ENCODE measurements around the gene EEFSEC. TPM values are rescaled to one million over a fixed set of nuclear protein-coding genes. Genes with fewer than 3 reads are reported as not detected.
A peak's percentile ranks its signal among the peaks of the same experiment; 100 is the strongest.

The EEFSEC gene
- total RNA-seq, 2 donors from 2014 or later: 3.4 to 20.3 TPM

DNA sequence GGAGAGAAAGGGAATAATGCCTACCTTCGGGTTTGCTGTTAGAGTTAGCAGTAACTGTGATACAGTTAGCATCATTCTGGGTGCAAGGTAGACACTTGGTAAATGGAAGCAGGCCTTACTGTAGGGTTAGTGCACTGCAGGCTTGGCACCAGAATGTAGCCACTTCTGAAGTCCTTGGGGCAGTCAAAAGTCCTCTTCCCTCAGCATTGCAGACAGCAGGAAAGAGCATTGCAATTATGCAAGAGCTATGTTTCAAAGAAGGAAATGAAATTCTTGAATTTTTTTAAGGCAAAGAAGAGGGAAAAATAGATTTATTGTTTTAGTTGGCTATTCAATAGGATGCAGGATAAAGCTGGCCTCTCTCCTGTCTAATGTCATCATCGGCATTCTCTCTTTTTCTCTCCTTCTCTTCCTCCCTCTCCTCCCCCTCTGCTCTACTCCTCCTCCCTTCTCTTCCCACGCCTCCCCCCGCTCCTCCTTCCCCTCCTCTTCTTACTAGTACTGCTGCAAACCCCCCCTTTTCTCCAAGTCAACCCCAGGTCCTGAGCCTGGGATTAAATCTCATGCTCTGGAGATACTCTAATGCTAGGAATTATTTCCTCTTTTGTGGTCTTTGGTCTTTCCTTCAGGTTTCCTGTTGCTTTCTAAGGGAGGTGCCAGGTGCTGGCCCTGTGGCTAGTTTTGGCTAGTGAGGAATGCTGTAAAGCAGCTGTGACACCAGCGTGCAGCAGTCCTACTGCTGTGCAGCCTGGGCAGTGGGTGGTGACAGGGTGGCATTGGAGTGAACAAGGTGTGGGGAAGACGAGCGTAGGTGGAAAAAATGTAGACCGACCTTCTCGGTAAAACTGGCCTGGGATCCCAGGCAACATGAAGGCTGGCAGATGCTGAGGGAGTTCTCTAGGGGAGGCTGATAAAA lies 21.7 kb downstream of the EEFSEC start:
- ATAC-seq (no peak), DNase-seq (ENCODE audit: low spot score in 2 of 2) (no peak)
- Mint-ChIP-seq H3K9me3 (no peaks in the 10 kb centered on the region), H3K36me3 (no peaks in the 10 kb centered on the region), H3K27ac (no peak overlapping the region)

DNA sequence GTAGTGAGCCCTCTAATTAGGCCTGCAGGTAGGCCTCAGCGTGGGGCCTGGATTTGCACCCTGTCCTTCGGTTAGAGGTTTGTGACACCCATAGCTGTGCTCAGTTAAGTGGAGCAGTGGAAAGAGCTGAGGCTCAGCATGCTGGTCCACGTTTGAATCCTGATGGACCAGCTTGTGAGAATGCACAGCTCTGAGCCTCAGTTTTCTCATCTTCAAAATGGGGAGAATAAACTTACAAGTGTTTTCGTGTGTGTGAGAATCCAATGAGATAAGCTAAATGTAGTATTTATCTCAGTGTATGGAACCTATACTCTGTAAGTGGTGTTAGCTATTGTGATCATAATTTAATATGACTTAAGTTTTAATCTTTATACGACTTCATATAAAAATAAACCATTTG lies 22.5 kb downstream of the EEFSEC start:
- H3K36me3 Mint-ChIP-seq: no peaks in the 10 kb centered on the region
- no peaks in the 10 kb centered on the region for H3K9me3 Mint-ChIP-seq
- ATAC-seq (no peak), DNase-seq (ENCODE audit: low spot score in 2 of 2) (no peak)
- peak overlapping the region in 1 of 2 donors; percentile 19 for H3K27ac Mint-ChIP-seq

DNA sequence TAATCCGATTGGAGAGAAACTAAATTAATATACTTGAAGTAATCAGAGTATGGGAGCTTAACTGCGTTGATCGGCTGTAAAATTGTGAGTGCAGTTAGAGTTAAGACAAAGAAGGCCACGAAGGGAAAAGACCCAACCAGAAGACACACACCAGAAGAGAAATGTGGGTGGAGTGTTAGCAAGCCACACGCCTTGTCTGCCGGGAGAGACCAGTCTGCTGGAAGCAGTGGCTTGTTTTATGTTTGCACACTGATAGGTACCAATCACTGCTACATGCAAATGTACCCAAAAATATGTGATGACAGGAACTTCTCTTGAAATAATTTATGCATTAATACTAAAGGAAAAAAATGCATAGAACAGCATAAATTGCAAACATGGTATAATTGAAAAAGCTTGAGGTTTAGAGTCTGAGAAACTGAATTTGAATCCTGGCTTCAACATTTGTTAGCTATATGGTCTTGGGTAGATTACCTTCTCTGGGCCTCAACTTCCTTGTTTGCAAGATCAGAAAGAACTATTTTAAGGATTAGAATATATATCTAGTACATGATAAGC lies 23.1 kb downstream of the EEFSEC start:
- Mint-ChIP-seq H3K36me3 (no peaks in the 10 kb centered on the region), H3K9me3 (no peaks in the 10 kb centered on the region), H3K27ac (peak overlapping the region in 1 of 2 donors; percentile 19)
- DNase-seq (ENCODE audit: low spot score in 2 of 2) (no peak), ATAC-seq (no peak)

DNA sequence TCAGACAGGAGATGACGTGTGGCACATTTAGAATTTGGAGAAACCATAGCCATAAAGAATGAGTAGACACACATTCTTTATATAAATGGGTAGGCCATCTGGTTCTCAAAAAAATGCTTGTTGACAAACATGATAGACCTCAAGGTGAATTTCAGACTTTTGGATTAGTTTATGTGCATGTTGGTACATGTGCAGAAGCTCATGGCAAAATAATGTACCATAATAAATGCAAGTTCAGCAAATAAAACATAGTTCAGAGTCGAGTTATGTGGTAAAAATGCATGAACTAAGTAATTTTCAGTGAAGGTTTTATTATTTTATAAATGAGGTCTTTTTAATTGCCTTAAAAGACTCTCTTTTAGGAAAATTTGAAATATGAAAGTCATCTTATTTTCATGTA lies 24.6 kb downstream of the EEFSEC start:
- peak overlapping the region in 1 of 2 donors; percentile 9 for H3K27ac Mint-ChIP-seq
- no peaks in the 10 kb centered on the region for H3K36me3 Mint-ChIP-seq
- no peak for ATAC-seq
- DNase-seq (ENCODE audit: low spot score in 2 of 2): no peak
- no peaks in the 10 kb centered on the region for H3K9me3 Mint-ChIP-seq

DNA sequence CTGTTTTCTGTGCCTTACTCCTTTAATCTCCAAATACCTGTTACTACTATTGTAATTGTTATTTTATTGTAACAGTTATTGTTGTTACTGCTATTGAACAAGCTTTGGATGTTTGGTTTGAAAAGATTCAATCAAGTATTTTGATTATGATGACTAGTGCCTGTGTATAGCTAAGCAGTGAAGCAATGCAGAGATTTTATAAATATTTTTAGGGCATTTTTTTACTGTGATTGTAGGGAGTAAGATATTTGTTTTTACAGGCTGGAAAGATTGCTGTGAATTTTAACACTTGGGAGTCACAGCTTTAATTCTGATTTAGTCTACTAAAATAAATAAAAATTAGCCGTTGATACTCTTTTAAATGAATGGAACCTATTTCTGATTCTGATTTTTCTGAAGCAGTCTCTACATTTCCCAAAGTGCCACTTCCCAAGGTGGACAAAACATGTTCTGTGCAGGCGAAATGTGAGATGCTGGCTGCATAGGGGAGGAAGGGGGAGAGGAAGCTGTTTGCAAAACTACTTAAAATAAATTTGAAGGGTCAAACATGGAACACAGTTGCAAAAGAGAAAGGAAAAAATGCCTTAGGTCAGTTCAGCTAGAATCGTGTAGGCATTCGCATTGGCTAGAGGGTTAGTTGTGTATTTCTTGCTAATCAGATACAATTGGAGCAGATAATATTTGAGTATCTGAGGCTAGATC lies 25.7 kb downstream of the EEFSEC start:
- DNase-seq (ENCODE audit: low spot score in 2 of 2) (no peak), ATAC-seq (no peak)
- no peak overlapping the region for H3K27ac Mint-ChIP-seq
- no peaks in the 10 kb centered on the region for H3K36me3 Mint-ChIP-seq
- H3K9me3 Mint-ChIP-seq: no peaks in the 10 kb centered on the region

DNA sequence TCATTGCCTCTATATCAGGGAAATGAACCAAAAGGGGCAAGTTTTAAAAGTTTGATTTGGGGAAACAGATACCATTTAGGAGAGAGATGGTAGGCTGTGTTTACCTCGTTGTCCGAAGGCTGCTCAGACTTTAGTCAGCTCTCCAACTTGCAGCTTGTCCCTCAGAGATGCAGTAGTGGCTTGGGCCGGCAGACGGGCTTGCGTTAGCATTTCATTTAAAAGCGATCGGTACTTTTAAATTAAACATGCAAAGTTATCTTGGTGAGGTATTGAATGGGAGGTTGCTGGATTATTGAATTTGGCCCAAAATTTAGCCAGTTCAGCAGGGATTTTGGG lies 26.2 kb downstream of the EEFSEC start:
- H3K9me3 Mint-ChIP-seq: no peaks in the 10 kb centered on the region
- no peaks in the 10 kb centered on the region for H3K36me3 Mint-ChIP-seq
- ATAC-seq (no peak), DNase-seq (ENCODE audit: low spot score in 2 of 2) (no peak)
- peak overlapping the region in 1 of 2 donors; percentile 29 for H3K27ac Mint-ChIP-seq

DNA sequence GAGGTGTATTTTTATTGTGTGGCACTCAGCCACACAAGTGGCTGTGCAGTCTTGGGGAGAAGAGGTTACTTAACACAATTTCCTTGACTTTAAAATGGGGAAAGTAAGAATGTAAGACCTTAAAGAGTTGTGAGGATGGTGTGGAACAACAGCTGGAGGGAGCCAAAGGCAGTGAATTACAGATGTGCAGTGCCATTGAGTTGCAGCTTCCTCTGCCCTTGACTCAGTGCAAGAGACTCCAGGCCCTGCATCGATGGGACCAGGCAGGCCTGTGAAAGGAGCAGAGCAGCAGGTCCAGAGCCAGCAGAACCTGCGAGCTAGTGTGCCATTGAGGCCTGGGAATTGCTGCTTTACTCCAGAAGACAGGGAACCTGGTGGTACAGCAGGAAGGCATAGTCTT lies 27.2 kb downstream of the EEFSEC start:
- H3K36me3 Mint-ChIP-seq: no peaks in the 10 kb centered on the region
- ATAC-seq (no peak), DNase-seq (ENCODE audit: low spot score in 2 of 2) (no peak)
- no peak overlapping the region for H3K27ac Mint-ChIP-seq
- no peaks in the 10 kb centered on the region for H3K9me3 Mint-ChIP-seq

DNA sequence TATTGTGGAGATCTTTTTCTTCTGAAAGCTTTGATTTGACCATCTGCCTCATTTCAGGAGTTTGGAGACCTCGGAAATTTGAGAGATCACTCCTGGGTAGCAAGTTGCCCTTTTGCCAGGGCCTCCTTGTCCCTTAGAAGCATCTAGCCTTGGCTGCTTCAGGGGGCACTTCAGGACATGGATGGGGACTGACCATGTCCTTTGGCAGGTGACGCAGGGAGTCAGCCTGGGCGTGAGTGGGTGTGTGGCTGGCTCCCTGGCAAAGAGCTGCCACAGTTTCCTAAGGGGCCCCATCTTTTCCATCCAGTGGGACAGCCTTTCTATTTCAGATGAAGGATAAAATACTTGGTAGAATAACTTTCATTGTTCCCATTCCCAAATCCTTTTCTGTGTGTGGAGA lies 27.6 kb downstream of the EEFSEC start:
- no peak for ATAC-seq

DNA sequence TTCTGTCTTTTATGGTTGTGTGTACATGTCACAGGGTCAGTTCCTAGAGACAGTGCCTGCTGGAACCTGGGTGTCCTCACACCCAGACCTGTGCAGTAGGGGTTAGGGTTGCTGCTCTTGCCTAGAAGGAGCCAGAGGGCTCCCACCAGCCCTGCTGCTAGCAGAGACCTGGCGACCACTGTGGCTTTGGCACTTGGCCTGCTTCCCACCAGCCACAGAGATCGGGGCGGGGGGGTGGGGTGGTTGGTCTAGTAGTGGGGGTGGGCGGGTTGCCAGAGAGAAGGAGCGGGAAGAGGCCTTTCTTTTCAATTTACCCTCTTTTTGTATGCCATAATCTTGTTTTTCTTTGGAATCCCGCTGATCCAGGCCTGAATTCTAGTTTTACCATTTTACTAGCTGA lies 29.4 kb downstream of the EEFSEC start:
- no peak for ATAC-seq
- no peak for DNase-seq (ENCODE audit: low spot score in 2 of 2)
- Mint-ChIP-seq H3K9me3 (no peaks in the 10 kb centered on the region), H3K27ac (no peak overlapping the region), H3K36me3 (no peaks in the 10 kb centered on the region)

More for the DNA sequence above, 27.6 kb downstream of the EEFSEC start:
- Mint-ChIP-seq H3K27ac (no peak overlapping the region), H3K9me3 (no peaks in the 10 kb centered on the region), H3K36me3 (no peaks in the 10 kb centered on the region)
- DNase-seq (ENCODE audit: low spot score in 2 of 2): no peak

DNA sequence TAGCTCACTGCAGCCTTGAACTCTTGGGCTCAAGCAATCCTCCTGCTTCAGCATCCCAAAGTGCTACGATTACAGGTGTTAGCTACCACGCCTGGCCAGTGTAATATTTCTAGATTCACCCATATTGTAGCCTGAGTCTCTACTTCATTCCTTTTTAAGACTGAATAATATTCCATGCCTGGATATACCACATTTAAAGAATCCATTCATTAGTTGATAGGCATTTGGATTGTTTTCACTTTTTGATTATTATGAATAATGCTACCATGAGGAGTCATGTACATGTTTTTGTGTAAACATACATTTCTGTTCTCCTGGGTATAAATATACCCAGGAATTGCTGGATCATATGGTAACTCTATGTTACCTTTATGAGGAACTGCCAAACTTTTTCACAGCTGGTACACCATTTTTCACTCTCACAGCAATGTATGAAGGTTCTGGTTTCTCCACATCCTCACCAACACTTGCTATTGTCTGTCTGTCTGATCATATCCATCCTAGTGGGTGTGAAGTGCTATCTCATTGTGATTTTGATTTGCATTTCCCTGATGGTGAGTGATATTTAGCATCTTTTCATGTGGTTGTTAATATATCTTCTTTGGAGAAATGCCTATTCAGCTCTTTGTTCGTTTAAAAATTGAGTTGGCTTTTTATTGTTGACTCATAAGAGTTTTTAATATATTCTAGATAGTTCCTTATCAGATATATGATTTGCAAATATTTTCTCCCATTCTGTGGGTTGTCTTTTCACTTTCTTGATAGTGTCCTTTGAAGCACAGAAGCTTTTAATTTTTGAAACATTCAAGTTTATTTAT lies 32.6 kb downstream of the EEFSEC start:
- H3K36me3 Mint-ChIP-seq: no peaks in the 10 kb centered on the region
- ATAC-seq: no peak
- no peaks in the 10 kb centered on the region for H3K9me3 Mint-ChIP-seq
- DNase-seq (ENCODE audit: low spot score in 2 of 2): no peak
- no peak overlapping the region for H3K27ac Mint-ChIP-seq

DNA sequence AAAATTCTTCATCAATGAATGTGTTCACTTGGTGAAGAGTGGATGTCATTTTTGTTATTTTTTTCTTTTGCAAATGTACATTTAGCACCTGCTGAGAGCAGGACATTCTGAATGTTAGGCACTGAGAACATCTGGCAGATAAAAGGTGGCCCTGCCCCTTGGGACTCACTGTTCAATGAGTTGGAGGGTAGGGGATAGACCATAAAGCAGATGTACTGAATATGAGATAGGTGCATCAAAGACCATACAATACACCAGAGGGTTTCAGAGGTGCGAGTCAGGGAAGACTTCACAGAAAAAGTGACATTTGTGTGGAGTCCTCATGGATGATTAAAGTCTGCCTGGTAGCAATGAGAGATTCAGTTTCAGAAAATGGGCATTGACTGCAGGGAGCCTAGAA lies 34.2 kb downstream of the EEFSEC start:
- DNase-seq (ENCODE audit: low spot score in 2 of 2) (no peak), ATAC-seq (peak; percentile 85 to 94)
- H3K36me3 Mint-ChIP-seq: no peaks in the 10 kb centered on the region
- H3K9me3 Mint-ChIP-seq: no peaks in the 10 kb centered on the region
- no peak overlapping the region for H3K27ac Mint-ChIP-seq

DNA sequence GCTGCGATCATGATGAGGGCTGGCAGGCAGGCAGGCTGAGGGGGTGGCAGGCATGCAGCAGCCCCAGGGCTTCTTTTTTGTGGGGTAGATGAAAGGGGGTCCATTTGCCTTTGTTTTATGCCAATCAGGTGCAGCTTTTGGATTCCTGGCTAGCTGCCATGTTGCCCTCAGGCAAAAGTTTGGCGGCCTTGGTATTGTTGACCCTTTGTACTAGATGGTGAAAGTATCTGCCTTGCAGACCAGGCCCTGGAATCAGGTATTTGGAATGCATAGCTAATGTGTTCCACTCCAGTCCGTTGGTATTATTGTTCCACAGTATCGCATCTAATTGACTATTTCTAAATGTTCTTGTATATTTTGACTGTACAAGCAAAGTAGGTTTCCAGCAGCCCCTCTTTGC lies 35.0 kb downstream of the EEFSEC start:
- no peak overlapping the region for H3K27ac Mint-ChIP-seq
- H3K36me3 Mint-ChIP-seq: no peaks in the 10 kb centered on the region
- DNase-seq (ENCODE audit: low spot score in 2 of 2) (no peak), ATAC-seq (no peak)
- H3K9me3 Mint-ChIP-seq: no peaks in the 10 kb centered on the region

DNA sequence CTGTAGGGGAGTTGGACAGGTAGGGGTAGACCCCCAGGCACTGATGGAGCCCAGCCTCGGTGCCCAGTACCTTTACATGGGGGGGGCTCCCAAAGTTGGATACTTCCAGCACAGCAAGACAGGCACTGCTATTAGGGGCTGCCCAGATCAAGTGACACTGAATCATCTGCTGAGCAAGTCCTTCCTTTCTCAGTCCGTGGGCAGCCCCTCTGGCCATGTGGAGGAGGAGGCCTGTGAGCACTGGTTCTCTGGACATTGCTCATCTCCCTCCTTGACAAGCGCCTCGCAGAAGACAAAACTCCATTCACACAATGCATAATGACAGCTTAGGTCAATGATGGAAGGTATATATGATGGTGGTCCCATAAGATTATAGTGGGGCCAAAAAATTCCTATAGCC lies 35.7 kb downstream of the EEFSEC start:
- H3K36me3 Mint-ChIP-seq: no peaks in the 10 kb centered on the region
- H3K9me3 Mint-ChIP-seq: no peaks in the 10 kb centered on the region
- no peak overlapping the region for H3K27ac Mint-ChIP-seq
- ATAC-seq: peak in 1 of 2 donors; percentile 68
- DNase-seq (ENCODE audit: low spot score in 2 of 2): no peak

DNA sequence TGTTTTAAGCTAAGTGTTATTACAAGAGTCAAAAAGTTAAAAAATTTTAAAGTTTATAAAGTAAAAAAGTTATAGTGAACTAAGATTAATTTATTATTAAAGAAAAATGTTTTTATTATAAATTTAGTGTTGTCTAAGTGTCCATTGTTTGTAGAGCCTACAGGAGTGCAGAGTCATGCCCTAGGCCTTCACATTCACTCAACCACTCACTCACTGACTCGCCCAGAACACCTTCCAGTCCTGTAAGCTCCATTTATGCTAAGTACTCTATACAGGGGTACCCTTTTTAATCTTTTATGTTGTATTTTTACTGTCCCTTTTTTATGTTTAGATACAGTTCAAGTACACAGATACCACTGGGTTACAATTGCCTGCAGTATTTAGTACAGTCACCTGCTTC lies 37.2 kb downstream of the EEFSEC start:
- DNase-seq (ENCODE audit: low spot score in 2 of 2) (no peak), ATAC-seq (no peak)
- Mint-ChIP-seq H3K9me3 (no peaks in the 10 kb centered on the region), H3K27ac (no peak overlapping the region), H3K36me3 (no peaks in the 10 kb centered on the region)

DNA sequence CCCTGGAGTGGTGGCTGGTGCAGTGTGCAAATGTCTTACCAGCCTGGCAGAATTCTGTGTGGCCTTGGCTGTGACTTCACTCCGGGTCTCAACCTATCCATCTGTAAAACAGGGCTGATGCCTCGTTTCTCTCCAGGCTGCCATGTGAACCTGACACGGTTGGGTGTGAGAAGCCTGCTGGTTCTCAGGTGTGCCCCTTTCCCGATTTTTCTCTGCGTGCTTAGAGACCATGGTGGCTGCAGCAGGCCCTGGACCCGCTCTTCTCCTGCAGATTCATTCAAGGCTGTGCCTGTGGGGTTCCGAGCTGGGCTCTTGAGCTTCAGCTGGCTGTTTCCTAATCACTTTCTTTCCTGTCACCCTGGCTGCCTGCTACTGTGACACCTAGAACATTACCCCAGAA lies 38.9 kb downstream of the EEFSEC start:
- no peaks in the 10 kb centered on the region for H3K9me3 Mint-ChIP-seq

DNA sequence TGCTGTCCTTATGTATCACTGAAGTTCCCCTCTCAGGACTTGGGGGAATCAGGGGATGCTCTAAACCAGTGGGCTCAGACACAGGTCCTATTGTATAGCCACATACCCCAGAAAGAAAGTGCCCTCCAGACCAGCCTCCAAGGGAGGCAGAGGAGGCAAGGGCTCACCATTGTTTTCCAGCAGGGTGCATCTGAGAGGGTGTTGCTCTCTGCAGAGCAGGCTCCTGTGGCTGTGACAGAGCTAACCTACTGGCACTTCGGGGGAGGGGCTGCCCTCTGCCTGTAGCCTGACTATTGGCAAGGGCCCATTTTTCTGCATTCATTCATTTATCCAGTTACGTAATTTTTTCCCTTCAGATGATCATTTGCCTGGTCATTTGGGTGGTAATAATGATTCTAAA lies 39.9 kb downstream of the EEFSEC start:
- Mint-ChIP-seq H3K27ac (no peak overlapping the region), H3K9me3 (no peaks in the 10 kb centered on the region), H3K36me3 (no peaks in the 10 kb centered on the region)
- DNase-seq (ENCODE audit: low spot score in 2 of 2) (no peak), ATAC-seq (no peak)

More for the DNA sequence above, 38.9 kb downstream of the EEFSEC start:
- ATAC-seq: no peak
- H3K27ac Mint-ChIP-seq: no peak overlapping the region
- DNase-seq (ENCODE audit: low spot score in 2 of 2): no peak
- no peaks in the 10 kb centered on the region for H3K36me3 Mint-ChIP-seq

DNA sequence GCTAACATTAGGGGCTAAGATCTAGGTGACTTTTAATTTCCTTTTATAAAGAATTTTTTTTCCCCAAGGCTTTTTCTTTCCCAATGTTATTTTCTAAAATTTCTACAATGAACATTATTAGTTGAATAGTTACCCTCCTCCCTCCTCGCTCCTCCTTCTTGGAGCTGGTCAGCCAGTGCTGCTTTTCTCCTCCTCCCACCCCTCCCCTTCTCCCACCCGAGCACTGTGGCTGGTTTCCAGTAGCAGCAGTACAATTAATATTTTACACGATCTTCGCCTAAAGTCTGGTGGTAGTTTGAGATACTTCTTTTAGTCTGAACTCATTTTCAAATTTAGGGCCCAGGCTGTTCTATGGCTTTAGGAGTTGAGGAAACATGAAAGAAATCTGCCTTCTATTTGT lies 41.6 kb downstream of the EEFSEC start:
- Mint-ChIP-seq H3K27ac (no peak overlapping the region), H3K36me3 (no peaks in the 10 kb centered on the region), H3K9me3 (no peaks in the 10 kb centered on the region)
- no peak for ATAC-seq
- DNase-seq (ENCODE audit: low spot score in 2 of 2): no peak

Data from activated naive CD4-positive, alpha-beta T cell treated with anti-CD3 and anti-CD28 coated beads, Interleukin-2, amount 50 U/mL, for 72 hours (primary cell).